Measurements from ENCODE around the gene RASGRP2.
"Not testable (repeated sequence)": the region's sequence is repeated elsewhere in the genome, so short reads cannot be mapped to it uniquely, and the experiment has no call there.

DNA sequence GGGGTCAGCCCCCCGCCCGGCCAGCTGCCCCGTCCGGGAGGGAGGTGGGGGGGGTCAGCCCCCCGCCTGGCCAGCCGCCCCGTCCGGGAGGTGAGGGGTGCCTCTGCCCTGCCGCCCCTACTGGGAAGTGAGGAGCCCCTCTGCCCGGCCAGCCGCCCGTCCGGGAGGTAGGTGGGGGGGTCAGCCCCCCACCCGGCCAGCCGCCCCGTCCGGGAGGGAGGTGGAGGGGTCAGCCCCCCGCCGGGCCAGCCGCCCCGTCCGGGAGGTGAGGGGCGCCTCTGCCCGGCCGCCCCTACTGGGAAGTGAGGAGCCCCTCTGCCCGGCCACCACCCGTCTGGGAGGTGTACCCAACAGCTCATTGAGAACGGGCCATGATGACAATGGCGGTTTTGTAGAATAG, 42.0 kb downstream of the RASGRP2 start:
- not testable (repeated sequence) for TF ChIP-seq CSDC2 (CRISPR knock-in tag; IDR thresholded peaks at IDR 0.05); ZC3H10 (CRISPR knock-in tag; IDR thresholded peaks at IDR 0.05); ZNF565 (CRISPR knock-in tag; conservative IDR thresholded peaks at IDR 0.05; ENCODE audit: low read depth); SNAI2 (CRISPR knock-in tag; IDR thresholded peaks at IDR 0.05)

All from SK-N-SH treated with all-trans-retinoic acid at 6 μM for 48 hours (cell line).